Gastrocnemius medialis (tissue), 4 donors: ENCODE measurements around the gene DDX3X. TPM values are rescaled to one million over a fixed set of nuclear protein-coding genes. Genes with fewer than 3 reads are reported as not detected.
A peak's percentile ranks its signal among the peaks of the same experiment; 100 is the strongest.

Source experiments
- ATAC-seq, 2 donors: fragments of 150-250 bp; one replicate each; pipeline ENCODE4 v1.9.1; 2016
- DNase-seq, 2 donors: peaks; one replicate each; pipeline ENCODE4 v3.0.0-alpha.2; 2019
- H3K27ac ChIP-seq, 4 donors: fragments of 200-600 bp; sonication (generic); 1 replicate in 1 of 4; 2 replicates in 3 of 4; pipeline ENCODE4 v1.5.1; 2016 to 2018; ENCODE audit warnings: mild to moderate bottlenecking in 2 of 4, moderate library complexity in 1 of 4
- H3K27me3 ChIP-seq, 3 donors: fragments of 200-600 bp; sonication (generic) in 2 of 3; 1 replicate in 1 of 3; 2 replicates in 2 of 3; pipeline versions ENCODE4 v1.5.1 to v1.6.0; 2016 to 2019; ENCODE audit warnings: mild to moderate bottlenecking in 1 of 3, moderate library complexity in 1 of 3
- H3K36me3 ChIP-seq, 2 donors: fragments of 200-600 bp; sonication (generic) in 1 of 2; one replicate each; pipeline ENCODE4 v1.5.1; 2017 to 2018
- H3K4me1 ChIP-seq, 2 donors: fragments of 200-600 bp; sonication (generic) in 1 of 2; one replicate each; pipeline ENCODE4 v1.5.1; 2016 to 2017; ENCODE audit warnings: mild to moderate bottlenecking in 2 of 2
- H3K4me3 ChIP-seq, 4 donors: fragments of 200-600 bp; sonication (generic) in 3 of 4; 1 replicate in 1 of 4; 2 replicates in 3 of 4; pipeline ENCODE4 v1.5.1; 2016 to 2019; ENCODE audit warnings: mild to moderate bottlenecking in 2 of 4
- H3K9me3 ChIP-seq, 3 donors: fragments of 200-600 bp; sonication (generic) in 2 of 3; 1 replicate in 1 of 3; 2 replicates in 2 of 3; pipeline ENCODE4 v1.5.1; 2016 to 2019
- CTCF ChIP-seq, 5 experiments: fragments of 450-650 bp in 3 of 5; fragments of 200-600 bp in 2 of 5; sonication (generic) in 2 of 5; IDR thresholded peaks in 4 of 5; conservative IDR thresholded peaks in 1 of 5; 1 replicate in 4 of 5; 2 replicates in 1 of 5; pipeline ENCODE4 v1.5.1; 2016 to 2019; ENCODE audit warnings: antibody characterized with exemption in 5 of 5, mild to moderate bottlenecking in 3 of 5, moderate library complexity in 3 of 5
- POLR2A ChIP-seq, 2 donors: fragments of 450-650 bp; IDR thresholded peaks; one replicate each; pipeline ENCODE4 v1.6.1; 2017; ENCODE audit warnings: antibody characterized with exemption in 2 of 2, mild to moderate bottlenecking in 2 of 2, moderate library complexity in 2 of 2
- in situ Hi-C, 4 donors: fragments of 200-750 bp; cut with MboI; loops; one replicate each; pipeline versions ENCODE4 v1.15.0 to v1.8.0; 2017; ENCODE audit warnings: low sequenced_read_pairs in 4 of 4
- intact Hi-C: fragments of 100-400 bp; cut with DNase I; formaldehyde crosslinking; loops from one replicate; pipeline ENCODE4 v1.15.1; 2023; ENCODE audit warnings: low total_unique reads
- total RNA-seq, 4 donors: library from RNA; depleted of rRNA; stranded (reverse); fragments of >200 nt; gene quantifications; one replicate each; pipeline versions ENCODE4 v1.1.0 to v1.2.3, GENCODE V29; 2016

Gene DDX3X
- total RNA-seq, 4 donors from 2014 or later, result 196 to 331 (median 272) TPM

DNA sequence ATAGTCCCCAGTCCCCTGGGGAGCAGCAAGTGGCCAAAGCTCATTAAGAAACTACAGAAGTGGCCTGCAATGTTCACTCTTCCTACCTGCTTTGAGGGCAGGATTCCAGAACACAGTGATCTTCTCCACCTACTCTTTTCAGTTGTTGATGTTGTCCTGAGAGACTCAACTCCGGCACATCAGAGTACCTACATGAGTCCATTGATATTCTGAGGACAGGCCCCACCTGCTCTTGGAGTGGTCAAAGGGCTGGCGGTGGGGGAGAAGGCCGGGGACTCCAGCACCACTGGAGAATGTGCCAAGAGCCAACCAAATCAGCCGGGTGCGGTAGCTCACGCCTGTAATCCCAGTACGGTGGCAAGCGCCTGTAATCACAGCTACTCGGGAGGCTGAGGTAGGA, 29.8 kb upstream of the DDX3X start:
- intact Hi-C loops (no loop called here), in situ Hi-C loops (no loop called here)
- ATAC-seq (no peak), DNase-seq (no peak)
- H3K36me3 ChIP-seq, result no peaks in the 10 kb centered on the region
- TF ChIP-seq CTCF (IDR thresholded peaks at IDR 0.05 in 4 of 5, conservative IDR thresholded peaks at IDR 0.05 in 1 of 5), result no peak
- no peak for TF ChIP-seq POLR2A (IDR thresholded peaks at IDR 0.05)
- no peaks in the 10 kb centered on the region for H3K27me3 ChIP-seq
- H3K4me1 ChIP-seq, result no peaks in the 10 kb centered on the region
- no peak overlapping the region for H3K4me3 ChIP-seq
- H3K27ac ChIP-seq, result no peak overlapping the region
- no peaks in the 10 kb centered on the region for H3K9me3 ChIP-seq

DNA sequence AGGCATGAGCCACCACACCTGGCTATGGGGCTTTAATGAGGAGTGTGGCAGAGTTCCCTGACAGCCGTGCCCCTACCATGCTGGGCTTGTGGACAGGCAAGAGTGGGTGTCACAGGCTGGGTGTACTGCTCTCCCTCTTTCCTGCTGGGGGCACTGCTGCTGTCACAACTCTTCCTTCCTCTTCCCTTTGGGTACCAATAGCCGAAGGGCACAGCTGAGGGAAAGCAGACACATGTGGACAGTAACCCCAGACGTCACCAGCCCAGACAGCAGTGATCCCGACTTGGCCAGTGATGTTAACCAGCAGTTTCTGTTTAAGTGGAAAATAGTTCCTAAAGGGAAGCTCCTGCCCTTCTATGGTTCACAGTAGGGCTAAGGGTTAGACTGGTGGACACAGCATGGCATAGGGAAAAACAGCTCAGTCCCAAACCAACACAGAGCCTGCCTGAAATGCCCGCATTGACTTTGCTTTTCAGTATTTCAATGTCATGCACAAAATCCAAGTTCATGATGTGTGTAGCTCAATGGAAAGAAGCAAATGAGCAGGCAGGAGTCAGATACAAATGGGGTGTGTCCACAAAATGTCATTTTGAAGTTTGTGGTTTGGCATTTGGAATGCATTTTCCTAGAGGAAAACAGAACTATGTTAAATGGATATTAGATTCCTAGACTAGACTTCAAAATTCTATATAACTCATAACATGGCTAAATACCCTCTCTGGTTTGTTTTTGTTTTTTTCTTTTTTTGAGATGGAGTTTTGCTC, 24.9 kb upstream of the DDX3X start:
- in situ Hi-C loops, result no loop called here
- Histone ChIP-seq H3K27me3 (no peaks in the 10 kb centered on the region), H3K9me3 (no peaks in the 10 kb centered on the region), H3K4me1 (no peaks in the 10 kb centered on the region), H3K4me3 (no peak overlapping the region), H3K36me3 (no peaks in the 10 kb centered on the region), H3K27ac (no peak overlapping the region)
- TF ChIP-seq POLR2A (IDR thresholded peaks at IDR 0.05) (no peak), CTCF (IDR thresholded peaks at IDR 0.05 in 4 of 5, conservative IDR thresholded peaks at IDR 0.05 in 1 of 5) (no peak)
- intact Hi-C loops, result no loop called here
- no peak for ATAC-seq
- no peak for DNase-seq

DNA sequence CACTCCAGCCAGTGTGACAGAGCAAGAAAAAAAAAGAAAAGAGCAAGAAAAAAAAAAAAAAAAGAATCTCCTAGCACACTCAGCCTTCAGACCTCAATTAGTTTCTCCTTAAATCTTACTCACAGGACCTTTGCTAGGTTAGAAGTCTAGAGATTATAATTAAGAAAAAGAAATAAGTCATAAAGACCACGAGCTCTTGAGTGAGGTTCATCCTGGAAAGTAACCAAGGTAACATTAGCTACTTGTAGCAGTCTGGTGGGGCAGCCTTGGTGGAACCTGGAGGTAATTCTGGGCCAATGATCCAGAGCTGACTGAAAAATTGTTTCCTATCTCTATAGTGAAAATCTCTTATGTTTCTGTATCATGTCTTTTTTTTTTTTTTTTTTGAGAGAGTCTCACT, 21.2 kb upstream of the DDX3X start:
- no peak for ATAC-seq
- intact Hi-C loops, result no loop called here
- no peaks in the 10 kb centered on the region for H3K27me3 ChIP-seq
- TF ChIP-seq POLR2A (IDR thresholded peaks at IDR 0.05) (no peak), CTCF (IDR thresholded peaks at IDR 0.05 in 4 of 5, conservative IDR thresholded peaks at IDR 0.05 in 1 of 5) (no peak)
- no peak overlapping the region for H3K4me3 ChIP-seq
- no peaks in the 10 kb centered on the region for H3K9me3 ChIP-seq
- in situ Hi-C loops, result no loop called here
- H3K36me3 ChIP-seq, result no peaks in the 10 kb centered on the region
- H3K27ac ChIP-seq, result no peak overlapping the region
- peaks cover 0 to 4% of the 10 kb centered on the region in 2 donors for H3K4me1 ChIP-seq
- DNase-seq, result no peak

DNA sequence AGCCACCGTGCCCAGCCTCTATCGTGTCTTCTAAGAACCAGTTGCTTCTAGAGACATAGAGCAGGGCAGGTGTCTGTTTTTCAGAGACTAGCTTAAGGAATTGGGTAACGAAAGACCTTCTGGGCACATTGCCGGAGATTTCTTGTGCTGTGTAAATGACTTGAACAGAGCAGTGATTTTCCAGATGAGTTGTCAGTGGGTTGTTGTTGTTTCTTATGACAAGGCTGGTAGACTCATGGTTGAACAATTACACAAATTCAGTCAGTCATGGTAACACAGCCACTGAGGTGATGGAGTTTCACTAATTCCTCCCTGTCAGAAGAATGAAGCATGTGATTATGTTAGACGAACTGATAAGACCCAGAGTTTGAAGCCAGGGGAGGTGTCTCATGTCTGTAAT, 20.5 kb upstream of the DDX3X start:
- H3K9me3 ChIP-seq, result no peaks in the 10 kb centered on the region
- intact Hi-C loops (no loop called here), in situ Hi-C loops (no loop called here)
- no peaks in the 10 kb centered on the region for H3K27me3 ChIP-seq
- TF ChIP-seq CTCF (IDR thresholded peaks at IDR 0.05 in 4 of 5, conservative IDR thresholded peaks at IDR 0.05 in 1 of 5) (no peak), POLR2A (IDR thresholded peaks at IDR 0.05) (no peak)
- peak in 1 of 2 donors; percentile 19 for DNase-seq
- H3K4me1 ChIP-seq, result peaks cover 0 to 4% of the 10 kb centered on the region in 2 donors
- H3K27ac ChIP-seq, result peak overlapping the region in 1 of 4 donors; percentile 31
- H3K36me3 ChIP-seq, result no peaks in the 10 kb centered on the region
- no peak overlapping the region for H3K4me3 ChIP-seq
- peak; percentile 45 to 72 for ATAC-seq
